Endothelial cell of umbilical vein (primary cell): ENCODE data around the gene DONSON. TPM values are rescaled to one million over a fixed set of nuclear protein-coding genes. Genes with fewer than 3 reads are reported as not detected.

Experiments used
- BruUV-seq: library from RNA; stranded (reverse); fragments of 400-500 nt; replicated peaks from 2 replicates; lab custom pipeline; 2021; lab: Mats Ljungman, UMichigan
- CTCF ChIA-PET: fragments of 300-600, 350-600 bp; sonication (Branson Sonifier 250); formaldehyde crosslinking; loops from one replicate; lab custom pipeline; 2021; ENCODE audit warnings: antibody characterized with exemption, inconsistent platforms; lab: Charles Lee
- POLR2A ChIA-PET: fragments of 300-600, 350-600 bp; sonication (Branson Sonifier 250); formaldehyde crosslinking; loops from one replicate; lab custom pipeline; 2021; ENCODE audit warnings: antibody characterized with exemption, inconsistent platforms; lab: Charles Lee
- DNase-seq: peaks from one replicate; pipeline ENCODE4 v3.0.0-alpha.2; 2011; ENCODE audit warnings: low read depth, low spot score
- FAIRE-seq: peaks from 2 replicates; lab custom pipeline; 2011; peaks lifted over from hg19 to GRCh38; lab: Jason Lieb, UNC
- H2AFZ ChIP-seq: 2 replicates; pipeline ENCODE4 v1.6.0; 2012; ENCODE audit warnings: low read depth, low read length, control low read depth, inconsistent platforms
- H3K27ac ChIP-seq: 2 replicates; pipeline ENCODE4 v1.5.1; 2011; ENCODE audit warnings: low read depth, mild to moderate bottlenecking, control low read depth, low read length, moderate library complexity; ENCODE audit not compliant: insufficient read depth
- H3K27me3 ChIP-seq, 2 experiments: 2 replicates each; pipeline versions ENCODE4 v1.6.0 to v1.6.1; 2011; ENCODE audit warnings: low read length in 2 of 2, mixed read lengths in 1 of 2; ENCODE audit not compliant: control insufficient read depth in 2 of 2, insufficient read depth in 2 of 2
- H3K36me3 ChIP-seq, 2 experiments: 2 replicates in 1 of 2; 3 replicates in 1 of 2; pipeline ENCODE4 v1.5.1; 2011; ENCODE audit warnings: low read length in 2 of 2, mild to moderate bottlenecking in 1 of 2, moderate library complexity in 1 of 2; ENCODE audit not compliant: control insufficient read depth in 2 of 2, insufficient read depth in 2 of 2; ENCODE audit errors: extremely low read depth in 1 of 2
- H3K4me1 ChIP-seq: 3 replicates; pipeline ENCODE4 v1.5.1; 2011; ENCODE audit warnings: mild to moderate bottlenecking, low read length; ENCODE audit not compliant: control insufficient read depth, insufficient read depth; ENCODE audit errors: extremely low read depth
- H3K4me2 ChIP-seq: 2 replicates; pipeline ENCODE4 v1.6.1; 2011; ENCODE audit warnings: low read length, control low read depth, mixed read lengths; ENCODE audit not compliant: insufficient read depth
- H3K4me3 ChIP-seq, 3 experiments: fragments of 200-600 bp in 1 of 3; sonication (generic), shearing (Covaris generic) in 1 of 3; replicated peaks in 1 of 3; 2 replicates each; pipeline ENCODE4 v1.5.1; 2011 to 2016; ENCODE audit warnings: control low read depth in 3 of 3, low read length in 3 of 3, mild to moderate bottlenecking in 2 of 3, inconsistent platforms in 1 of 3, low read depth in 1 of 3, moderate library complexity in 1 of 3; ENCODE audit not compliant: insufficient read depth in 1 of 3
- H3K79me2 ChIP-seq: 2 replicates; pipeline ENCODE4 v1.6.0; 2012; ENCODE audit warnings: low read length, inconsistent platforms; ENCODE audit not compliant: control insufficient read depth, insufficient read depth
- H3K9ac ChIP-seq: replicated peaks from 2 replicates; pipeline ENCODE3; 2011; ENCODE audit warnings: low read length, control low read depth; ENCODE audit not compliant: insufficient read depth; ENCODE audit errors: extremely low read depth
- H3K9me1 ChIP-seq: replicated peaks from 3 replicates; pipeline ENCODE4 v1.6.0; 2011; ENCODE audit warnings: mild to moderate bottlenecking, low read length; ENCODE audit not compliant: control insufficient read depth, insufficient read depth; ENCODE audit errors: extremely low read depth
- H3K9me3 ChIP-seq: replicated peaks from 2 replicates; pipeline ENCODE4 v1.5.1; 2012; ENCODE audit warnings: low read length, inconsistent platforms; ENCODE audit not compliant: control insufficient read depth, insufficient read depth
- H4K20me1 ChIP-seq: replicated peaks from 2 replicates; pipeline ENCODE3; 2011; ENCODE audit warnings: mild to moderate bottlenecking, low read length; ENCODE audit not compliant: control insufficient read depth, insufficient read depth; ENCODE audit errors: extremely low read depth
- FOS ChIP-seq: IDR thresholded peaks from 2 replicates; pipeline ENCODE4 v1.6.1; 2011; ENCODE audit warnings: mild to moderate bottlenecking, low read length, moderate library complexity, borderline replicate concordance; ENCODE audit not compliant: insufficient read depth
- GATA2 ChIP-seq: IDR thresholded peaks from 2 replicates; pipeline ENCODE4 v1.7.0; 2011; ENCODE audit warnings: low read depth, mild to moderate bottlenecking, moderate library complexity, mixed read lengths, low read length; ENCODE audit not compliant: insufficient read length, insufficient read depth
- JUN ChIP-seq: IDR thresholded peaks from 2 replicates; pipeline ENCODE4 v1.6.1; 2011; ENCODE audit warnings: borderline replicate concordance, low read depth; ENCODE audit not compliant: insufficient read length, insufficient read depth
- MYC ChIP-seq: IDR thresholded peaks from one replicate; pipeline ENCODE4 v1.6.1; 2011; ENCODE audit warnings: mild to moderate bottlenecking, low read depth, low read length
- POLR2AphosphoS5 ChIP-seq: IDR thresholded peaks from 2 replicates; pipeline ENCODE4 v1.6.1; 2012; ENCODE audit warnings: low read depth, mild to moderate bottlenecking, control low read depth, low read length, moderate library complexity; ENCODE audit not compliant: insufficient read depth
- dilution Hi-C: fragments of 300-500 bp; cut with MboI; formaldehyde crosslinking; loops from one replicate; pipeline ENCODE4 v1.15.0; 2019; ENCODE audit warnings: low sequenced_read_pairs; ENCODE audit not compliant: extremely low pct_ligation_motif_present
- intact Hi-C: fragments of 100-400 bp; cut with micrococcal nuclease; formaldehyde crosslinking; loops from one replicate; pipeline ENCODE4 v1.10.0; 2022
- polyA plus RNA-seq, 4 experiments: library from polyadenylated mRNA; depleted of rRNA in 3 of 4; stranded (reverse) in 3 of 4; unstranded in 1 of 4; fragments of >200 nt; gene quantifications; 2 replicates each; pipeline versions ENCODE4 v1.2.1 to v1.2.3, GENCODE V29; 2011 to 2012; ENCODE audit warnings: missing spikeins in 1 of 4
- total RNA-seq: library from RNA; stranded (reverse); gene quantifications from 2 replicates; pipeline ENCODE4 v1.2.3, GENCODE V29; 2021
- TF ChIP-seq, protein P1 (sequence below): IDR thresholded peaks from 2 replicates; pipeline ENCODE4 v1.6.1; 2011; ENCODE audit not compliant: insufficient read depth, insufficient read length

DONSON gene
- total and polyA plus RNA-seq, 2 donors (not counting 3 experiments of a cell fraction or from before 2014, with no cell fraction given): 14.3 to 29.4 TPM

DNA sequence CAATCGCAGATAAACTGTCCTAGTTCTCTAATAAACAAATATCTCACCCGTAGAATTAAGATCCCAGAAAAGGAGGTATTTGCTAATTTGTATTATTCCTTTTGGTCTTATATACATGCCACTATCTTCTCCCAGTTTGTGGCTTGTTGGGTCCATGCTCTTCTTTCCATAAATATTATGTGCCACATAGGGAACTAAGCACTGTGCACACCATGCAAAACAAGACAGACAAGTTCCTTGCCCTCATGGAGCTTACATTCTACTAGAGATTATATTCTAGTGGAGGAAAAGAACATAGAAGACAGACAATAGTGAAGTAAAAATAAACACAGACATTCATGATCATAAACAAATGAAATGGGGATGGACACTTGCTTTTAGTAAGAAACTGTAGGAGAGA, 51.3 kb downstream of the DONSON start:
- dilution Hi-C loops (no loop called here), intact Hi-C loops (no loop called here)
- Histone ChIP-seq H3K79me2 (peaks cover 39% of the 10 kb centered on the region), H4K20me1 (no peaks in the 10 kb centered on the region), H3K4me2 (no peak overlapping the region), H3K9me3 (no peaks in the 10 kb centered on the region), H2AFZ (no peak overlapping the region), H3K27ac (no peak overlapping the region), H3K9me1 (no peaks in the 10 kb centered on the region), H3K4me1 (peaks cover 13% of the 10 kb centered on the region), H3K4me3 (no peak overlapping the region), H3K36me3 (peaks cover 9 to 13% of the 10 kb centered on the region in 2 experiments), H3K9ac (no peak overlapping the region), H3K27me3 (no peaks in the 10 kb centered on the region)
- TF ChIP-seq, protein P1, sequence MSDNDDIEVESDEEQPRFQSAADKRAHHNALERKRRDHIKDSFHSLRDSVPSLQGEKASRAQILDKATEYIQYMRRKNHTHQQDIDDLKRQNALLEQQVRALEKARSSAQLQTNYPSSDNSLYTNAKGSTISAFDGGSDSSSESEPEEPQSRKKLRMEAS: no peak
- TF ChIP-seq GATA2 (no peak), FOS (no peak), POLR2AphosphoS5 (no peak)
- POLR2A ChIA-PET: no interaction called here
- BruUV-seq: no TSS peak
- FAIRE-seq (no peak), DNase-seq (no peak)
- CTCF ChIA-PET: interaction anchor here (1.0 kb wide), 1 partner anchor 69 kb away, joined by 5 read pairs; no protein-coding TSS in a partner anchor

DNA sequence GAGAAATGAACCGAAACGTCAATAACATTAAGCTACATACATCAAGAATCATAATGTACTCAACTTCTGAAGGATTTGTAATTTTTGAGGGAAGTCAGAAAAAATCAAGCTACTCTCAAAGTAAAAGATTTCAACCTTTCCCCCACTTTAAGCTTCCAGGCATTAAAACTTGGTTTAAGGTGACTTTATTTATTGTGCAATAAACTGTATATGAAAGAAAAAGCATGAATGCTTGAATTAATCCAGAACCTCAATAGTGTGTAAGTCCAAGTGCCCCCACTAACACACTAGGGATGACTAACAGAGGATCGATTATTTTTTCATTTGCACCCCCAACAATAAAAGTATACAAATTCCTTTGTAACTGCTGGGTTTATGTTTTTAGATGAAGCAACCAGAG, 57.5 kb downstream of the DONSON start:
- CTCF ChIA-PET: interaction anchor here (0.8 to 1.1 kb wide), 3 partner anchors 11 to 40 kb away, joined by 3 to 4 read pairs (median 3); partner anchors contain the start of gene DNAJC28
- peaks cover 18 to 29% of the 10 kb centered on the region in 2 experiments for H3K36me3 ChIP-seq
- H4K20me1 ChIP-seq: no peaks in the 10 kb centered on the region
- H2AFZ ChIP-seq: no peak overlapping the region
- TF ChIP-seq MYC (no peak), JUN (no peak)
- DNase-seq: no peak
- BruUV-seq: no TSS peak
- no peaks in the 10 kb centered on the region for H3K9me3 ChIP-seq
- no peak overlapping the region for H3K4me3 ChIP-seq
- no peak overlapping the region for H3K9ac ChIP-seq
- no peaks in the 10 kb centered on the region for H3K27me3 ChIP-seq
- POLR2A ChIA-PET: no interaction called here
- H3K79me2 ChIP-seq: peaks cover 2% of the 10 kb centered on the region
- FAIRE-seq: no peak
- dilution Hi-C loops: no loop called here
- H3K4me2 ChIP-seq: no peak overlapping the region
- H3K27ac ChIP-seq: no peak overlapping the region
- intact Hi-C loops: no loop called here
- H3K4me1 ChIP-seq: no peaks in the 10 kb centered on the region
- no peaks in the 10 kb centered on the region for H3K9me1 ChIP-seq

Other genes with a start within 250 kb of the DONSON start
- 46.1 and 47.3 TPM in 2 replicates for gene IFNGR2, start 185.3 kb downstream of the DONSON start, total RNA-seq
- 44.2 and 55.3 TPM in 2 replicates for gene IFNGR2, start 185.3 kb downstream of the DONSON start, polyA plus RNA-seq
- 29.3 and 29.7 TPM in 2 replicates for gene TMEM50B, start 108.7 kb downstream of the DONSON start, total RNA-seq
- gene TMEM50B, start 108.7 kb downstream of the DONSON start, polyA plus RNA-seq: 17.3 and 25.1 TPM in 2 replicates
- 0.82 and 1.0 TPM in 2 replicates for gene DNAJC28, start 97.0 kb downstream of the DONSON start, total RNA-seq
- 0.19 and 0.32 TPM in 2 replicates for gene DNAJC28, start 97.0 kb downstream of the DONSON start, polyA plus RNA-seq
- gene GART, start 46.6 kb downstream of the DONSON start, total RNA-seq: 98.7 and 112 TPM in 2 replicates
- 8.7 and 12.0 TPM in 2 replicates for gene GART, start 46.6 kb downstream of the DONSON start, polyA plus RNA-seq
- gene SON, start 45.6 kb downstream of the DONSON start, total RNA-seq: 297 and 304 TPM in 2 replicates
- 83.1 and 107 TPM in 2 replicates for gene SON, start 45.6 kb downstream of the DONSON start, polyA plus RNA-seq
- gene CRYZL1, start 53.1 kb upstream of the DONSON start, total RNA-seq: 41.1 and 42.1 TPM in 2 replicates
- gene CRYZL1, start 53.1 kb upstream of the DONSON start, polyA plus RNA-seq: 20.7 and 26.4 TPM in 2 replicates
- gene ITSN1, start 53.8 kb upstream of the DONSON start, total RNA-seq: 86.8 and 91.9 TPM in 2 replicates
- 62.1 and 72.2 TPM in 2 replicates for gene ITSN1, start 53.8 kb upstream of the DONSON start, polyA plus RNA-seq